VCaP (cell line): ENCODE measurements around the gene WDR86.

Experiments used
- H3K27ac ChIP-seq: fragments of 450-650 bp; 2 replicates; pipeline ENCODE4 v1.5.1; 2017
- TF ChIP-seq, protein P1 (sequence below): fragments of 450-650 bp; conservative IDR thresholded peaks from 2 replicates; pipeline ENCODE4 v1.5.1; 2017; ENCODE audit warnings: mild to moderate bottlenecking, moderate library complexity

WDR86 gene

DNA sequence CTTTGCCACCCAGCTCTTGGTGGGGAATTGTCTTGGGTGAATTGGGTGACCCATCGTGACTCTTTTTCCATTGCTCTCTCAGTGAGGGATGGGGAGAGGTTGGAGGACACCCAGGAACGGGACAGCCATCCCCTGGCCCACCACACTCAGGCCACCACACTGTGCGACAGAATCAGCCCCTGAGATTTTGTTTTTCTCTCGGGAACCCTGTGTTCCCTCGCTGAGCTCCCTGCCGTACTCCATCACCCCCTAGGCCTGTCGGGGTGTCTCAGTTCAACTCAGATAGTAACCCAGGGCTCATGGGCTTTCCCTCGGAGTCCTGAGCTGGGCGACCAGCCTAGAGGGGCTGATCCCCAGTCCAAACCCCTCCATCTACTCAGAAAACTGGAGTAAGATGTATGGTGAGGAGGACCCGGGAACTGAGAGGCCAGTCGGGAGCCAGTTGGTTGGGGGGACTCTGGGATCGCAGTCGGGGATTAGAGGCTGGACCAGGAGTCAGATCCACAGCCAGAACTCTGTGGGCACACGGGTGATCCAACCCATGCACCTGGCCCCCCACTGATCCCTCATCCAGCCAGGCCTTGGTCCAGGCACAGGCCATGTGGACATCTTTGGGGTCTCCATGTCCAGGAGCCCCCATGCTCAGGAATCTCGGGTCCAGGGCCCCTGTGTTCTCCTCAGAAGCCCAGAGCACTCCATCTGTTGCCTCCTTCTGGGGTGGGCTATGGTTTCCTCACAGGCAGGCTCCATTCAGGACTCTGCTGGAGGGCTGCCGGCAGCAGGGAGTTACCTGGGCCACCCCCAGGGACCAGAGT, 20.8 kb upstream of the WDR86 start:
- H3K27ac ChIP-seq, result no peak overlapping the region
- TF ChIP-seq, protein P1, sequence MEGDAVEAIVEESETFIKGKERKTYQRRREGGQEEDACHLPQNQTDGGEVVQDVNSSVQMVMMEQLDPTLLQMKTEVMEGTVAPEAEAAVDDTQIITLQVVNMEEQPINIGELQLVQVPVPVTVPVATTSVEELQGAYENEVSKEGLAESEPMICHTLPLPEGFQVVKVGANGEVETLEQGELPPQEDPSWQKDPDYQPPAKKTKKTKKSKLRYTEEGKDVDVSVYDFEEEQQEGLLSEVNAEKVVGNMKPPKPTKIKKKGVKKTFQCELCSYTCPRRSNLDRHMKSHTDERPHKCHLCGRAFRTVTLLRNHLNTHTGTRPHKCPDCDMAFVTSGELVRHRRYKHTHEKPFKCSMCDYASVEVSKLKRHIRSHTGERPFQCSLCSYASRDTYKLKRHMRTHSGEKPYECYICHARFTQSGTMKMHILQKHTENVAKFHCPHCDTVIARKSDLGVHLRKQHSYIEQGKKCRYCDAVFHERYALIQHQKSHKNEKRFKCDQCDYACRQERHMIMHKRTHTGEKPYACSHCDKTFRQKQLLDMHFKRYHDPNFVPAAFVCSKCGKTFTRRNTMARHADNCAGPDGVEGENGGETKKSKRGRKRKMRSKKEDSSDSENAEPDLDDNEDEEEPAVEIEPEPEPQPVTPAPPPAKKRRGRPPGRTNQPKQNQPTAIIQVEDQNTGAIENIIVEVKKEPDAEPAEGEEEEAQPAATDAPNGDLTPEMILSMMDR, result no peak

DNA sequence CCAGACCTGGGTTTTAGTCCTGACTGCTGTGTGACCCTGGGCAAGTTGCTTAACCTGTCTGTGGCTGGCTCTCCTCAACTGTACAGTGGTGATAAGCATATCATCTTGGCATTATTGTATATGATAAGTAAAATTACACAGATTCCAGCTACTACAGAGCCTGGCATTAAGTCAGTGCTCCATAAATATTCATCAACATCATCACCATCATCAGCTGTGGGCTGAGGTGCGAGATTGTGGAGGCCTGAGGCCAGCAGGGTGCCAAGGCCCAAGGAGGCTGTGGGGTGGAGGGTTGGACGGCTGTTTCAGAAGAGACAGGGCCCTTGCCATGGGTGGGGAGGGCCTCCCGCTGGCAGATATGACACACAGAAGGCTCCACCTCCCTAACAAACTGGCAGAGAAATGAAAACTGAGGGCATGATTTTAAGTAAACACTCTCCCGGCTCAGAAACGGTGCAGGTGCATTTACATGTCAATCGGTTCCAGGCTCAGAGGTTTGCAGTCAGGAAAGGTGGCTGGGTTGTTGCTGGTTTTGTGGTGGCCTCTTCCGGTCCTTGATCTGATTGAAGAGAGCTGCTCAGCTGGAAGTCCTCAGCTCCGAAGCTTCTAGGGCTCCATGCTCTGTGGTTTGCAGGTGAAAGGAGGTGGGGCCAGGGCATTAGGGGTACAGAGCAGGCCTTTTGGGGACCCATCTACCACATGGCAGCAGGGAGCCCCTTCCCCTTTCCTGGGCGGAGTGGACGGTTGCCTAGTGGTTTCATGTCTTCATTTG, 19.9 kb upstream of the WDR86 start:
- H3K27ac ChIP-seq, result no peak overlapping the region

DNA sequence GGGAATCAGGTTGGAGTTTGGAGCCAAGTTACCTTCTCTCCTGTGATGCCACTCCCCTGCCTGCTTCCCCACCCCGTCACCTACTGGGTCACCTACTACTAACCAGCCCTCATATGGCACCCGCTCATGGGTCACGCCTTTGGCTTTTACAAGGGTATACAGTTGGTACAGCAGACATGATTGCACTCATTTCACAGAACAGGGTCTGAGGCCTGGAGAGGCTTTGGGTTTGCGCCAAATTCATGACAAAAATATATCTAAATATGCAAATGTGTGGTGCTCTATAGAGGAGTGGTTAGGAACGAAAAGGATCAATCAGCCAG, 19.4 kb upstream of the WDR86 start:
- TF ChIP-seq, protein P1, result no peak
- no peak overlapping the region for H3K27ac ChIP-seq

More for the DNA sequence above, 19.9 kb upstream of the WDR86 start:
- TF ChIP-seq, protein P1, result no peak

DNA sequence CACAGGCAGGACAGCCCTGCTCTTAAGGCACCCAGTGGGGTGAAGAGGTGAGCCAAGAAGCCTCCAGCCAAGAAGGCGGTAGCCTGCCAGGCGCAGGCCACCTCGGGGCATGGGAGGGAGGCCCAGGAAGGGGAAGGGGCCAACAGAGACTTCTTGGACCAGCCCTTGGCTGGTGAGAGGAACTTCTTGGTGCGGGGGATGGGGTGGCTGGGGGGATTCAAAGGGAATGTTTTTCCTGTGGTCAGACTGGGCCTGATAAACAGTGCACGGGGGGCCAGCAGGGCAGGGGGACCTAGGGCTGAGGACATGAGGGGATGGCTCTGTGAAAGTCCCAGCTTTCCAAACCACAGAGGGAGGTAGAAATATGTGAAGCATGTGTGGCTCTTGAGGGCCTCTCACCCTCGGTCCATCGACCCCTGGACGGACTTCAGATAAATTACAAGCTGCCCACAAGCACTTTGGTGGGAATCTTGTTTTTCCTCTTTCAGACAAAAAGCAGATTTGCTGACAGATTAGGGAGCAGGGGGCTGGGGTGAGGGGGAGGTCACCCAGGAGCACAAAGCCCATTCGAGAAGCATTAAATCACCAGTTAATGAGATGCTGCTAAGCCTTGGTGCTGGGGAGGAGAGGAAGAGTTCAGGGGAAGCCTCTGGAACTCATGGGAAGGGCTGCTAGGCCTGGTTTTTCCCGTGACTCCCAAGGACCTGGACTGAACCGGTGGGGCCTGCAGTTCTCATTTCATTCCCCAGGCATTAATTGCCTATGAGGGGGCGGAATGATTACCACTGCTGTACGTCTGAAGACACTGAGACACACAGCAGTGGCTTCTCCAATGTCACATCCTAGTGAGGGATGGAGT, 18.8 kb upstream of the WDR86 start:
- no peak overlapping the region for H3K27ac ChIP-seq
- TF ChIP-seq, protein P1, result no peak

DNA sequence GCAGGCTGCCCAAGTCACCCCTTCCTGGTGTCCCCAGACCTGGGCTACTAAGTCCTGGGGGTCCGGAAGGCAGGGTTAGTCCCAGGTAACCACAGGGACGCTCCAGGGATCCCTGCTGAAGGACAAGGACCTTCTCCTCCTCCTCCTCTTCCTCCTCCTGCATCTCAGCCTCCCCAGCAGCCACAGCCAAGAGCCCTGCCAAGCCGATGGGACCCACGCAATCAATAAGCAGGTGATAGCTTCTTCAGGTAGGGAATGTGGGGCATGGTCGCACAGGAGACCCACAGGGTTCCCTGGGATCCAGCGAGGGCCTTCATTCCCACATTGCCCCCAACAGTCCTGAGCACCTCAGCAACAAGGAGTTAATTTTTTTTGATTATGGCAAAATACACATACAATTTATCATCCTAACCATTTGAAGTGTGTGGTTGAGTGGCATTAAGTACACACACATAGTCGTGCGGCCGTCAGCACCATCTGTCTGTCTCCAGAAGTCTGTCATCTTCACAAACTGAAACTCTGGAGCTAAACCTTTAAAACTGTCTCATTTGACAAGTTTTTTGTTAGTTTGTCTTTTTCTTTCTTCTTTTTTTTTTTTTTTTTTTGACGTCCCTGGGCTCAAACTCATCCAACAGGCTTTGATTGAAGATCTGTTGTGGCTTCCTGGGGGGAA, 18.0 kb upstream of the WDR86 start:
- H3K27ac ChIP-seq, result no peak overlapping the region
- TF ChIP-seq, protein P1, result no peak

DNA sequence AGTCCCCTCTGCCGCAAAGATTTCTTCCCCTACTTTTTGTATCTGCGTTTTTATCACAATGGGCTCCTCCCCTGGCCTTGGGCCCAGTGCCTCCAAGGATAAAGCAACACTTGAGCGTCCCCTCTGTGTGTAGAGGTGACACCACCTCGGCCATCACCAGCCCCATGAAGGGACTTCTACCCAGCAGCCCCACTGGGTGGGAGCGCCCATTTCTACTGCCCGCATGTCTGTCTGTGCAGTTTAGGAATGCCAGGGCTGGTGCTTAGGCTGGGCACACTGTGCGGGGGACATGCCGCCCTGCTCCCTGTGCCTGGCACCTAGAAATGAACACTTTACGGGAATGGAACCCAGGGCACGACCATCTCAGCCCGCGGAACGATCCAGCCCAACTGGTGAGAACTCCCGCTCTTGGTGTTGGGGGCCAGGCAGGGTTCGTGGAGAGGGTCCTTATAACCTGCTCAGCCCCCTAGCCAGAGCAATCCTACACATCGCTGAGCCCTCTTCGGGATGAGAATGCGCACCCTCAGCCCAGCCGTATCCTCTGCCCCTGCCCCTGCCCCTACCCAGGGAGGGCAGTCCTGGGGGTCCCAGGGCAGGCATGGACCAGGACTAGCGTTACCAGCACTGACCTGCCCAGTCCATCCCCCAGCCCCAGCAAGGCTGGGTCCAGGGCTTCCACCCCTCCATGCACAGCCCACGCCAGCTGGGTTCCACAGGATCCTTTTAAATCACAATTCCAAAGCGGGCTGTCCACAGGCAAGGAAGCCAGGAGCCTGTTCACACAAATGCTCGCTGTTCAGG, 17.3 kb upstream of the WDR86 start:
- TF ChIP-seq, protein P1, result no peak
- H3K27ac ChIP-seq, result peak overlapping the region; percentile 7; the same call in 1 of the 2 replicates
